Measurements from ENCODE around the gene ATN1. TPM values are rescaled to one million over a fixed set of nuclear protein-coding genes. Genes with fewer than 3 reads are reported as not detected.

ATN1 gene
- polyA plus RNA-seq, 1 experiment = 15.9 TPM

DNA sequence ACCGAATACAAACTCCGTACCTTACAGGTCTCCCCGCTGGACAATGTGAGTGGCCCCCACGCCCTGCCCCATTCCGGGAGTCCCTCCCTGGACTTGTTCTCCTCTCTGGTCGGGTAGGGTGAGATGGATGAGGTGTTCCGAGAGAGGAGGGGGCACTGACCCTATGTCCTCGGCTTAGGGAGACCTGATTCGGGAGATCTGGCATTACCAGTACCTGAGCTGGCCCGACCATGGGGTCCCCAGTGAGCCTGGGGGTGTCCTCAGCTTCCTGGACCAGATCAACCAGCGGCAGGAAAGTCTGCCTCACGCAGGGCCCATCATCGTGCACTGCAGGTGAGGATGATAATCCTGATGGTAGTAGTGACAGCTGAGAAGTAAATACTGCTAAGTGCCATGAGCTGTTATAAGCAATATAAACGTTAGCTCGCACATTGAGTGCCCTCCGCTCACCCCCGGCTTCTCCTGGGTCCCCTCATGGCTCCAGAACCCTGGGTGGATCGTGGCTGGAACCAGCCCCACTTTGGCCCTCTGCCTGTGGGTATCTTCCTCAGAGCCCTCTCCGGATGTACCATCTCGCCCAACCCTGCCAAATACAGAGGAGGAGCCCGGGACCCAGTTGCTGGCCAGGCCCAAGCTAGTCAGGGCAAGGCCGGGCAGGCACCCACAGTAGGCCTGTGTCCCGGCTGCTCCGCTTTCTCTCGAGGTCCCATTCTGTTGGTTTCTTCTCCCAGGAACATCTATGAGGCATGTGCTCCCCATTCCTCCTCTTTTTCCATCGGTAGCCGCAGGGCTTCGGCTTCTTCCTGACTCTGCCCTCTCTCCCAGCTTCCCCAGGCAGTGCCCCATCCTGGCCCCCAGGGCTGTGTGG, 30.2 kb downstream of the ATN1 start:
- Histone ChIP-seq H3K4me3 (ENCODE audit: low read depth, low read length) (no peak overlapping the region), H3K36me3 (ENCODE audit: control insufficient read depth, insufficient read depth, low read length) (no peaks in the 10 kb centered on the region), H3K27me3 (ENCODE audit: control insufficient read depth, insufficient read depth, low read length) (no peaks in the 10 kb centered on the region)
- ChIA-PET POLR2A (no interaction called here), CTCF (interaction anchor here (0.6 to 2.6 kb wide), 4 partner anchors 13 to 173 kb away, joined by 3 to 9 read pairs (median 5); partner anchors contain the start of gene SPSB2)
- no peak for DNase-seq (ENCODE audit: low read depth)
- no peak for TF ChIP-seq CTCF (IDR thresholded peaks at IDR 0.05; ENCODE audit: insufficient read depth, low read depth, low read length)

GRCh38 chr12:6958609-6959057, 30.9 kb downstream of the ATN1 start:
- no peaks in the 10 kb centered on the region for H3K36me3 ChIP-seq (ENCODE audit: control insufficient read depth, insufficient read depth, low read length)
- CTCF ChIA-PET = interaction anchor here (0.6 to 2.6 kb wide), 4 partner anchors 14 to 230 kb away, joined by 4 to 9 read pairs (median 5); no protein-coding TSS in a partner anchor
- H3K27me3 ChIP-seq (ENCODE audit: control insufficient read depth, insufficient read depth, low read length) = no peaks in the 10 kb centered on the region
- no peak for TF ChIP-seq CTCF (IDR thresholded peaks at IDR 0.05; ENCODE audit: insufficient read depth, low read depth, low read length)
- POLR2A ChIA-PET = no interaction called here
- DNase-seq (ENCODE audit: low read depth) = no peak
- no peak overlapping the region for H3K4me3 ChIP-seq (ENCODE audit: low read depth, low read length)

GRCh38 chr12:6959058-6959804, 31.5 kb downstream of the ATN1 start:
- no peak for DNase-seq (ENCODE audit: low read depth)
- CTCF ChIA-PET = interaction anchor here (0.6 to 2.6 kb wide), 4 partner anchors 14 to 229 kb away, joined by 3 to 9 read pairs (median 5); no protein-coding TSS in a partner anchor
- H3K36me3 ChIP-seq (ENCODE audit: control insufficient read depth, insufficient read depth, low read length) = no peaks in the 10 kb centered on the region
- no peaks in the 10 kb centered on the region for H3K27me3 ChIP-seq (ENCODE audit: control insufficient read depth, insufficient read depth, low read length)
- POLR2A ChIA-PET = no interaction called here
- no peak overlapping the region for H3K4me3 ChIP-seq (ENCODE audit: low read depth, low read length)
- no peak for TF ChIP-seq CTCF (IDR thresholded peaks at IDR 0.05; ENCODE audit: insufficient read depth, low read depth, low read length)

- ChIA-PET CTCF (interaction anchor here (0.6 to 5.5 kb wide), 9 partner anchors 15 to 229 kb away, joined by 3 to 65 read pairs (median 6); partner anchors contain the start of genes C12orf57, RNU7-1 and SPSB2), POLR2A (no interaction called here)
- TF ChIP-seq CTCF (IDR thresholded peaks at IDR 0.05; ENCODE audit: insufficient read depth, low read depth, low read length) = no peak
- peaks cover 3% of the 10 kb centered on the region for H3K36me3 ChIP-seq (ENCODE audit: control insufficient read depth, insufficient read depth, low read length)
- H3K4me3 ChIP-seq (ENCODE audit: low read depth, low read length) = no peak overlapping the region
- no peak for DNase-seq (ENCODE audit: low read depth)
- no peaks in the 10 kb centered on the region for H3K27me3 ChIP-seq (ENCODE audit: control insufficient read depth, insufficient read depth, low read length)
Measured at GRCh38 chr12:6959805-6960592, 32.2 kb downstream of the ATN1 start.
